Vein endothelial cell (primary cell): ENCODE results near the gene RNF220. TPM values are rescaled to one million over a fixed set of nuclear protein-coding genes. Genes with fewer than 3 reads are reported as not detected.

Source experiments
- small RNA-seq: library from RNA; depleted of rRNA; stranded (forward); fragments of <200 nt; gene quantifications from one replicate; pipeline ENCODE3, GENCODE V24; 2012
- total RNA-seq: library from RNA; depleted of rRNA; stranded (reverse); fragments of >200 nt; gene quantifications from 2 replicates; pipeline ENCODE4 v1.2.3, GENCODE V29; 2012

The RNF220 gene
- 64.2 and 77.7 TPM in 2 replicates for total RNA-seq

GRCh38 chr1:44405031-44405797 lies at the start of gene RNF220:
TSS of gene RNF220 (plus strand) at chr1:44405255.

GRCh38 chr1:44674113-44675000 lies 269.3 kb downstream of the RNF220 start, which contains the start of the genes ARMH1 and TMEM53:
TSS of gene ARMH1 (plus strand) at chr1:44674714. CDS start at chr1:44689698, 14,984 bp downstream.
TSS of gene TMEM53 (minus strand) at chr1:44674481. CDS start at chr1:44674391, 90 bp downstream.

Small RNA genes lying within 50 kb of the gene (small RNA-seq; reads per million reads assigned to genes)
- not detected for gene MIR5584
- gene RNU6-369P, result not detected

Other genes starting within 250 kb of the RNF220 start
- gene DMAP1, start 191.8 kb upstream of the RNF220 start, total RNA-seq, result 16.6 and 16.7 TPM in 2 replicates
- 39.4 and 54.2 TPM in 2 replicates for gene ERI3, start 50.0 kb upstream of the RNF220 start, total RNA-seq